ENCODE measurements around the gene TBX2.
"Not testable (repeated sequence)": the region's sequence is repeated elsewhere in the genome, so short reads cannot be mapped to it uniquely, and the experiment has no call there.

The TBX2 gene

GRCh38 chr17:61431594-61432311 is 32.1 kb downstream of the TBX2 start:
- DNase-seq (ENCODE audit: low spot score), result no peak

DNA sequence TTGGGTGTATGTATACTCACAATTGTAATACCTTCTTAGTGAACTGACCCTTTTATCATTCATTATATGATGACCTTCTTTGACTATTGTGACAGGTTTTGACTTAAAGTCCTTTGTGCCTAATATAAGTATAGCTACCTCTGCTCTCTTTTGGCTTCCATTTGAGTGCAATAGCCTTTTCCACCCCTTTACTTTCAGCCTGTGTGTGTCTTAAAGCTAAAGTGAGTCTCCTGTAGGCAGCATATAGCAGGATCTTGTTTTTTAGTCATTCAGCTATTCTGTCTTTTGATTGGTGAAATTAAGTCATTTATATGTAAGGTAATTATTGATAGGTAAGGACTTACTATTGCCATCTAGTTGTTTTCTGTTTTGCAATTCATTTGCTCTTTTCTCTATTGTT is 36.6 kb downstream of the TBX2 start:
- DNase-seq (ENCODE audit: low spot score), result no peak

GRCh38 chr17:61436995-61437704 is 37.5 kb downstream of the TBX2 start:
- no peak for DNase-seq (ENCODE audit: low spot score)

DNA sequence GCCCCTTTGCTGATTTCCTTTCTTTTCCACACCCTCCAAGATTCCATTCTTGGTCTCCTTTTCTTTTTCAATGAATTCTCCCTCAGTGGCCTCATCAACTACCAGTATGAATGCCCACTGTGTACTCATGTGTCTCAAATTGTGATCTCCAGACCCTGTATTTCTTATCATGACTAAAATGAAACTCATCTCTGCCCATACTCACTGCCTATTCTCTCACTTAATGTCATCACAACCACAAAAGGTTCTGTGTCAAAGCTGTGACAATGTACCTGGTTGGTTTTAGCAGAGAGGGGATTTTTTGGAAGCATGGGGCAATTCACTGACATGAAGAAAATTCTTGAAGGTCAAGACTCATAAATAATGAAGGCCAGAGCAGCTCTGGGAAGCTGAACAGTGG is 41.1 kb downstream of the TBX2 start:
- DNase-seq (ENCODE audit: low spot score), result no peak

- DNase-seq (ENCODE audit: low spot score), result not testable (repeated sequence)
These were observed 41.9 kb downstream of the TBX2 start for GRCh38 chr17:61441507-61441906.

- no peak for DNase-seq (ENCODE audit: low spot score)
These were observed 42.6 kb downstream of the TBX2 start for GRCh38 chr17:61442136-61442775.

- peak; percentile 75 for DNase-seq (ENCODE audit: low spot score)
These were observed 43.3 kb downstream of the TBX2 start for GRCh38 chr17:61442878-61443474.

- DNase-seq (ENCODE audit: low spot score), result no peak
These were observed 43.8 kb downstream of the TBX2 start for GRCh38 chr17:61443475-61443882.

DNA sequence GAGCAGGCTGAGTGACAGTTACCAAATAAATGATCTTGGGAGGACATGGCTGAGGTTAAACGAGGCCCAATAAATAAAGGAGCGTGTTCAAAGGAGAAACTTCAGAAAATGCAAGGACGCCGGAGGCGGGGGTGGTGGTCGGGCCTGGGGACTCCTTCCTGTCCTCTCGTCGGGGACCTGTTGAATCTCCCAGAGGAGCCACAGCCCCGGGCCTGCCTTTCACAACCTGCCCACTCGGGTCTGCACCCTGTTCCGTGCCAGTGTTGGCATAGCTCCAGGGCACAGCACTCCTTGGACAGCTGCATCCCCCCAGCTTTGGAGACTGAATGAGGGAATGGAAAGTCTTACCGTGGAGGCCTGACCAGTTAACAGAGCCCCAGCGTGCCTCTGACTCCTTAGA is 44.4 kb downstream of the TBX2 start:
- no peak for DNase-seq (ENCODE audit: low spot score)

DNA sequence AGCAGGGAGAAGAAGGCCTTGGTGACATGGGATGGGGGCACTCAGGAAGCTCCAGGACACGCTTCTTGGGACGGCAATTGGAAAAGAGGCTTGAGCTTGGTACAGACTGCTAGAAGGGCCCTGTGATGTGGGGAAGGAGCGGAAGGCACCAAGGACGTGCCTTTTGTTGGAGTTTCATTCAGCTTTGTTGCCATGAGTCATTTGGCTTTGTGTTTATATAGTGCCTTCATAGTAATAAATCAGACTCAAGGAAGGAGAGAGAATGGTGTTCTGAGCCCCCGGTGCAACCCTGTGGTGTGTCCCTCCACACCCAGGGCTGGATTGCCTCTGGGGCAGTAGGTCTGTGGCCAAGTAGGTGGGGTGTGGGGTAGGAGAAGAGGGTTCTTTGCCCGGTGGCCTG is 45.2 kb downstream of the TBX2 start:
- no peak for DNase-seq (ENCODE audit: low spot score)

DNA sequence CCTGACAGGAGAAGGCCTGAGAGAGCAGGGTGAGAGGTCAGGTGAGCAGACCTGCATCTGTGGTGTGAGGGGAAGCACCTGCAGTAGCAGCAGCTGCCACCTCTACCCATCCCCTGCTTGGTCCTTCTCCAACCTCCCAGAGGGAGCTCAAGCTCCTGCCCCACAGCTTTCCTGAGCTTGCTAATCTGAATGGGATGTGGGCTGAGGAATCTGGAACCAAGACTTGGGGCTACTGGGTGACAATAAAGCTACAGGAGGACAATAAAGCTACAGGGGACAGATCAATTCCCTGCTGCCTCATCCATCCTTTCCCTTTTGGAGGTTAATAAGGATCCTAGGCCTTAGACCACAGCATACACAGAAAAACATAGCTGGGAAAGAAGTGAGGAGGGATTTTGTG is 47.7 kb downstream of the TBX2 start:
- no peak for DNase-seq (ENCODE audit: low spot score)

GRCh38 chr17:61448042-61448441 is 48.4 kb downstream of the TBX2 start:
- DNase-seq (ENCODE audit: low spot score), result no peak

- not testable (repeated sequence) for DNase-seq (ENCODE audit: low spot score)
These were observed 49.5 kb downstream of the TBX2 start for GRCh38 chr17:61449140-61449539.

DNA sequence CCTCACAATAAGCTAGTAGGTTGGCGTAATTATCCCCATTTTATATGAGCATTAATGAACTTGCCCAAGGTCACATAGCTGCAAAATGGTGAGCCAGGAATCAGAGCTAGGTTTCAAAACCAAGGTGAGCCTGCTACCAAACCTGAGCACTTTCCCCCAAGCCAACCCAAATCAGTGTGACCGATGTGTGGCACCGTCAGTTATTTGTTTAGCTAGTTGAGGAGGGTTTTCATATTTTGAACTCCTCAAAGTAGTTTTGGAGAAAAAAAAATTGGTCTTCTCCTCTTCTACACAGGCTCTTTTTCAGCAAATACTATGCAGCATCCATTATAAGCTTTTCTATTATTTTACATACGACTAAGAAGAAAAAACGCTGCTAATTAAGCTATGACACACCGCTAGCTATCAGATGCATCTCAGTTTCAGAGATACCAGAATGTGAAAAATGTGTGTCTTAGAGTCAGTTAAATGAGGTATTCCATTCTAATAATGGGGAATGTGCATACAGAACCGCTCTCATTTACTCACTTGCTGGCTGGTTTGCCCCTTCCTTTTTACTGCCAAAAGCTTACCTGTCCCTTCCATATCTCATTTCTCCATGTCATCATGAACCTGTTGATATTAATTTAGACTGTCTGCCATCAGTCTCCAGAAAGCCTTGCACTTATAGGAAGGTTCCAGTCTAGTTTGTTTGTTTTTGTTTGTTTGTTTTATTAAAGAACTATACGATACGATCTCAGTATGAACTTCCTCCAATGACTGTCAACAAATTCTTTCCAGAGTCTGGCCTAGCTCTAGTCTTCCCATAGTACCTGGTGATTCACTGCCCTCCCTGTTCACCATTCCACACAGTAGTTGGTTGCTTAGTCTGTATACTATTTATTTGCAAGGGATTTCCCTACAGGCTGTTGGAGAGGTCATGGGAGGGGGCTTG is 50.3 kb downstream of the TBX2 start:
- DNase-seq (ENCODE audit: low spot score), result no peak

GRCh38 chr17:61450641-61451537 is 51.2 kb downstream of the TBX2 start:
- DNase-seq (ENCODE audit: low spot score), result no peak

DNA sequence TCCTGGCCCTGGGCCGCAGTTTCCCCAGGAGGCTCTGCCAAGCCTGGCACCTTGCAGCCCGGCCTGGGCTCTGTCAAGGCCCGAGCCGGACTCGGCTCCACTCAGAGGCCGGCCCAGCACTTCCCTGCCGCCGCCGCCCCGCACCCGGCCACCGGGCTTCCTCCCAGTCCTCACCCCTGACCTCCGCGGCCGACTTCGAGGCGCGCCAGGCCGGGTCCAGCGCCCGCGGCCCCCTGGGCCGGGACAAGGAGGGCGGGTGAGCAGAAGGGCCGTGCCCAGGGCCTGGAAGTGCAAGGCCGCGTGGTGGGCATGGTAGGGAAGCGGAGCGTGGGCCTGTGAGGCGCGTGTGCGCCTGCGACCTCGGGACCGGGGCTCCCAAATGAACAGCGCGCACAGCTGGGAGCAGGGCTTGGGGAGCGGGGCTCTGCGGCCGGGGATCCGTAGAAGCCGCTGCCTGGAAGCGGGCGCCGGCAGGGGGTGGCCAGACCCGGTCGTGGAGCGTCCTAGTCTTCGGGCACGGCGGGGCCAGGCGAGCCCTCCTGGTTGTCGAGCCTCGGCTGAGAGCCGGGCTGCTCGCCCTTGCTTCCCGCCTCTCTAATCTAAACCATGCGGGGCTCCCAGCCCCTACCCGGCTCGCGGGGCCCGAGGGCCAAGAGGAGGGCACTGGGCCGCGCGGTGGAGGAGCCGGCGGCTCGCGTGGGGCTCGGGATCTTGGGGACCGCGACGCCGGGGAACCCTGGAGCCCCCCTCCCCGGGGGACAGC is 52.1 kb downstream of the TBX2 start:
- DNase-seq (ENCODE audit: low spot score), result no peak

- no peak for DNase-seq (ENCODE audit: low spot score)
These were observed 53.0 kb downstream of the TBX2 start, which contains the start of gene TBX4 for GRCh38 chr17:61452301-61453290. TBX4 (plus strand) TSS chr17:61452422; CDS start chr17:61456491, 4,069 bp downstream.

- no peak for DNase-seq (ENCODE audit: low spot score)
These were observed 54.1 kb downstream of the TBX2 start for GRCh38 chr17:61453566-61454380.

All from COLO829 (cell line).